GM12872 (cell line): ENCODE measurements around the gene TFAP2E.

Experiments
- CTCF ChIP-seq: IDR thresholded peaks from 3 replicates; pipeline ENCODE4 v1.5.1; 2011; ENCODE audit warnings: low read depth, mild to moderate bottlenecking, low read length, moderate library complexity; ENCODE audit not compliant: insufficient read depth

Gene TFAP2E

DNA sequence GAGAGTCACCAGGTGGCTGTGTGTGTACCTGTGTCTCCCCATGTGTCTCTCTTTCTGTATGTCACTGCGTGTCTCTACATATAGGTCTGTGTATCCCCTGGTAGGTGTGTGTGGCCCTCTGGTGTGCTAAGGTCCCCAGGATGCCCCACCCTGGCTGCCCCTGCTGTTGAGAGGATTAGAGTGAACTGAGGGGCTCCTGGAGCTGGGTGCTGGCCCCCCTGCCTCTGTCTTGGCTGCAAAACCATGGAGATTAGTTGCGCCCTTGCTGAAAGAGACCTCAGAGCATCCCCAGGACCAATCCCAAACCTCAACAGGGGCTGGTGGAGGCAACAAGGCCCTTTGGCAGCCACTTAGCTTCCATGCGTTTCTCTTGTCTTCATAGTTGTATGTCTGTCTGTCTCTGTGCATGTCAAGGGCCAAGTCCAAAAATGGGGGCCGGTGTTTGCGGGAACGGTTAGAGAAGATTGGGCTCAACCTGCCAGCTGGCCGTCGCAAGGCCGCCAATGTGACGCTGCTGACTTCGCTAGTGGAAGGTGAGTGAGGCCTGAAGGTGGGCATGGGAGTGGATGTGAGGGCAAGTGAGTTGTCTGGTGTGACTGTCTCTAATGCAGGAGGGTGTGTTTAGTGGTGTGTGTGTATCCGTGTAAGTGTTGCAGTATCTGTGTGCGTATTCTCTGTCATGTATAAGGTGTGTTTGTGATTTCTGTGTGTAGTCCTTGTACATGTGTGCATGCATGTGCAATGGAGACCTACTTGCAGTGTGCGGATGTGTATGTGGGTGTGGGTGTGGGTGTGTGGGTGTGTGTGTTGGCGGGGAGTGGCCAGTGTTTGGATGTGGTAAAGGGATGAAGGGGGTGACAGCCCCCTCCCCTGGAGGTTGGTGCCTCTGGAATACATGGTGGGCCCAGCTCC is 16.7 kb downstream of the TFAP2E start:
- TF ChIP-seq CTCF: no peak

DNA sequence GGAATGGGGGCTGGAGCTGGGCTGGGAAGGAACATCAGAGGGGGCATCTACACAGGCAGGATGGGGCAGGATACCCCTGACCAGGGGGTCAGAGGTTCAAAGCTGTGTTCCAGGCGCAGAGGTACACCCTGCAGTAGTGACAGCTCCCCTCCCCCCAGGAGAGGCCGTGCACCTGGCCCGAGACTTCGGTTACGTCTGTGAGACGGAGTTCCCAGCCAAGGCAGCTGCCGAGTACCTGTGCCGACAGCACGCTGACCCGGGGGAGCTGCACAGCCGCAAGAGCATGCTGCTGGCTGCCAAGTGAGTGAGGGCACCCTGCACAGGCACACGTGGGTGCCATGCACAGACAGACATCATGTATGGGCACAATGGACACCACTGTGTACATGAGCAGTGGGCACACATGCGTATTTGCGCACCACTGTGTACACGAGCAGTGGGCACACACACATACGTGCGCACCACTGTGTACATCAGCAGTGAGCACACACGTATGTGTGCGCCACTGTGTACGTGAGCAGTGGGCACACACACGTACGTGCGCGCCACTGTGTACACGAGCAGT is 17.4 kb downstream of the TFAP2E start:
- no peak for TF ChIP-seq CTCF

- no peak for TF ChIP-seq CTCF
Observed at GRCh38 chr1:35591211-35591610, 18.1 kb downstream of the TFAP2E start.

- no peak for TF ChIP-seq CTCF
Observed at GRCh38 chr1:35592991-35593769, 20.1 kb downstream of the TFAP2E start.

DNA sequence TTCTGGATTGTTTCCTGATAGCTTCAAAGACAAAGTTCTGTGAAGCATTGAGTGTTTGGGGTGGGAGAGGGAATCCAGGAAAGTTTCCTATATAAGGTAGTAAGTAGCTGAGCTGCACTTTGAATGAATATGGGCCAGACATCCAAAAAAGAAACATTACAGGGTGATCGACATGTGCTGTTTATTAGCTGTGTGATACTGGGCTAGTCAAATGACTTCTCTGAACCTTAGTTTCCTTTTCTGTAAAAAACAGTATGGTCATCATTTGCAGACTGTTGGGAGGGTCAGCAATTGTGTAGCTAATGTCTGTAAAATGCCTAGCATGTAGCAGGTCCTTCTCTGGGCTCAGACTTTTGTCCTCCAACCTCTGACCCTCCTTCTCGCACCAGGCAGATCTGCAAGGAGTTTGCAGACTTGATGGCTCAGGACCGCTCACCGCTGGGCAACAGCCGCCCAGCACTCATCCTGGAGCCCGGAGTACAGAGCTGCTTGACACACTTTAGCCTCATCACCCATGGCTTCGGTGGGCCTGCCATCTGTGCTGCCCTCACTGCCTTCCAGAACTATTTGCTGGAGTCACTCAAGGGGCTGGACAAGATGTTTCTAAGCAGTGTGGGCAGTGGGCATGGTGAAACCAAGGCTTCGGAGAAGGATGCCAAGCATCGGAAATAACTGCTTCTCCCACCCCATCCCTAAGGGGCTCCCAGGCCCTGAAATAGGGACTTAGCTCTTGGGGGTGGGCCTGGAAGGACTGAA is 21.1 kb downstream of the TFAP2E start:
- TF ChIP-seq CTCF: no peak

DNA sequence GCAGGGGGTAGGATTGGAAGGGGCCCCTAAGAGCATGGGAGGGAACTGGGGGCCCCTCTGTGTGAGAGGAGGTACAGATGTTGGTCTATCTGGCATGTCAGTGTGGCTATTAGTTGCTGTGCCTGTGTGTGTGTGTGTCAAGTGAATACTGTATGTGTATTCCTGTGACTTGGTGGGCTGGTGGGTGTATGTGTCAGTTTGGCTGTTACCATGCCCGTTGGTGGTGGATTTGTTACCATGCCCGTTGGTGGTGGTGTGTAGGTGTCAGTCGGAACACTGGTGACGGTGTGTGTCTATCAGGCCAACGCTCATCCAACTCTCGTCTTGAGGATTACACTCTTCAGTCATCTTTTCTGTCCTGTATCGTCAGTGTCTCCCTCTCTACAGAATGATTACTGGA is 22.6 kb downstream of the TFAP2E start:
- no peak for TF ChIP-seq CTCF
